AG20443 (cell line): ENCODE results near the gene ELOA.
"Not testable (repeated sequence)": the region's sequence is repeated elsewhere in the genome, so short reads cannot be mapped to it uniquely, and the experiment has no call there.

Experiments used
- DNase-seq: peaks from one replicate; pipeline ENCODE4 v3.0.0; 2012; ENCODE audit warnings: low spot score, mixed read lengths

The ELOA gene

DNA sequence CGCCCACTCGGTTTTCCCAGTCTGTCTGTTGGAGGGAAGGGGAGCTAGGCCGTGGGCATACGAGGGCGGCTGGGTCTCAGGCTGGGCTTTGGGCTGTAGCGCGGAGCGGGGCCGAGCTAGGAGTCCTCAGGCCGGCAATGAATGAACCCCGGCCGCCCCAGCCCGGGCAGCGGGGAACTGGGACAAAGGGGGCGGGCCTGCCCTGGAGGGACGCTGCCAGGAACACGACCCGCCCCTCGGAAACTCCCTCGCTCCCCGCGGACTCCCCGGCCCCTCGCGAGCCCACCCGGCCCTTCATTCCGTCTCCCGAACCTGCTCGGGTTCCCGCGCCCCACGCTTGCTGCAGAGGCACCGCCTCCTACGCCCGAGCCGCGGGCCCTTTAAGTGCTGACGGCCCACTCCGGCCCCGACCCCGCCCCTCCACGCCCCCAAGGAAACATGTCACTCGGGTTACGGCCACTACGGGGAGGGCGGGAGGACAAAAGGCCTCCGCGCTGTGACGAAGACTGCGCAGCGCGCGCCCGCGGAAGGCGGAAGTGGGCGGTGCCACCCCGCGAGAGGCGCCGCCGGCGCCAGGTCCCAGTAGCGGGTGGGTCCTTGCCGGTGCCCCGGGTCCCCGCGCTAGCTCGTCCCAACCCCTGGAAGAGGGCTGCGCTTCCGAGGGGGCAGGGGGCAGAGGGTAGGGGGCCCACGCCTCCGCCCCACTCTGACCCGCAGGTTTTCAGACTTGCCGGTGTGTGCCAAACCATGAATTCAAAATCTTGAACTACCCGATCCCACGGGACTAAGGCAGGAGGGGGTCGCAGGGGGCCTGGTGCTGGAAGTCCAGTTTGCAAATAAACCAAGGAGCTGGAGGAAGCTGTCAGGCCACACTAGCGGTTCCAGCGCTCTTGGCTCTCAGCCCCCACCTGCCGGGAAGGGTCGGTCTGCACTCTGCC is 57.4 kb downstream of the ELOA start, which contains the start of gene GALE:
Gene GALE (minus strand): TSS at position 355 of the 938 bp plus-strand sequence. CDS start 1,747 bp downstream, outside the sequence.
- DNase-seq = peak; percentile 98

DNA sequence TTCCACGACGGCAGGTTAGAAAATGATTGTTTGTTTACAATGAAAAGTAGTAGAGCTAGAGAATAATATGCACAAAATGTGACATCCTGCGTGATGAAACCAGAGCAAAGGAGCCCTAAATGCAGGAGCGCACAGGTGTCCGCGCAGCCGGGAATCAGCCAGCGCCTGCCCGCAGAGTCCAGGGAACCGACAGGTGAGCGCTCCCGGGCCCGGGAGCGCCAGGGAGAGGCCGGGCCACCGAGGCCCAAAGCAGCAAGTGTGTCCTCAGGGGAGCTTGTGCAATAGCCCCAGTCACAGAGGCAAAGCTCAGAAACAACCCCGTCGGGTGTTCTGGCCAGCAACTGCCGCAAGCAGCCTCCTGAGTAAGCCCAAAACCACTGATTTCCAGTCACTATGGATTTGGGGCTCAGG is 58.1 kb downstream of the ELOA start:
- peak; percentile 43 for DNase-seq

DNA sequence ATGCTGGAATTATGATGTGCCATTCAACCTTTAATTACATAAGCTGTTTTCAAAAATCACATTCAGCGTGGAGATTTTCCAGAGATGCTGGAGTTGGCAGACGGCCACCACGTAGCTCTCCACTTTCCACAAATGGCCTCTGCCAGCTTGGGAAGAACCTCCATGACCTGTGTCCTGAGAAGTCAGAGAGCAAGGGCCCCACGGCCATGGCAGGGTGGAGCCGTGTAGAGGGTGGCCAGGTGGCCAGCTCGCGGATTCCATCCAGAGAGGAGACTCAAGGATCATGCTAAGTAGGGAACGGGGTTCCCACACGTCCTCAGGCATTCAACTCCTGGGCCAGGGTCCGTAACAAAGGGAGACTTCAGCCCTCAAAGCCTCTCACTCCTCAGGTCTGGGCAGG is 58.6 kb downstream of the ELOA start:
- no peak for DNase-seq

DNA sequence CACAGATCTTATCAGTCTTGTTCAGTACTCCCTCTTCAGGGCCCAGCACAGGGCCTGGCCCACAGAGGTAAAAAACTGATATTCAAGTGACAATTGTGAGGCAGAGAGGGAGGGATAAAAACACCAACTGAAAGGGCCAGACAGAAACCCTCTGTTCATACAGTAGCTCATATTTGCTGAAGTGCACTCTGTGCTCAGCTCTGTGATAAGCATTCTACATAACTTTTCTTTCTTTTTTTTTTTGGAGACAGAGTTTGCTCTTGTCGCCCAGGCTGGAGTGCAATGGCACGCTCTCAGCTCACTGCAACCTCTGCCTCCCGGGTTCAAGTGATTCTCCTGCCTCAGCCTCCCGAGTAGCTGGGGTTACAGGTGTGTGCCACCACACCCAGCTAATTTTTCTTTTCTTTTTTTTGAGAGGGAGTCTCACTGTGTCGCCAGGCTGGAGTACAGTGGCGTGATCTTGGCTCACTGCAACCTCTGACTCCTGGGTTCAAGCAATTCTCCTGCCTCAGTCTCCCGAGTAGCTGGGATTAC is 59.6 kb downstream of the ELOA start:
- not testable (repeated sequence) for DNase-seq

DNA sequence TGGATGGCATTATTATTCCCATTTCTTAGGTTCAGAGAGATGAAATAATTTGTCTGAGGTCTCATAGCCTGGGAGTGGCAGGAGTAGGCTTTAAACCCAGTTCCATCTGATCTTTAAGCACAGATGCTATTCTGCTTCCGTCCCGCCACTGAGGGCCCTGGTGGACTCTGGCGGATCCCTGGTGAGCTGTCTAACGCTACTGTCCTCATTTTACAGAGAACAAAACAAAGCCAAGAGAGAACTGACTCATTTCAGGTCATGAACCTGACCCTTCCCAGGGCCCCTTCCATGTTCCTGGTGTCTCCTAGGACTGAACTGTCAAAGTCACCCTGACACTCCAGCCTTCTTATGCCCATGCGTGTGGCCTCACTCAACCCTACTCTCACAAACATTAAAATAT is 60.4 kb downstream of the ELOA start:
- DNase-seq = no peak

DNA sequence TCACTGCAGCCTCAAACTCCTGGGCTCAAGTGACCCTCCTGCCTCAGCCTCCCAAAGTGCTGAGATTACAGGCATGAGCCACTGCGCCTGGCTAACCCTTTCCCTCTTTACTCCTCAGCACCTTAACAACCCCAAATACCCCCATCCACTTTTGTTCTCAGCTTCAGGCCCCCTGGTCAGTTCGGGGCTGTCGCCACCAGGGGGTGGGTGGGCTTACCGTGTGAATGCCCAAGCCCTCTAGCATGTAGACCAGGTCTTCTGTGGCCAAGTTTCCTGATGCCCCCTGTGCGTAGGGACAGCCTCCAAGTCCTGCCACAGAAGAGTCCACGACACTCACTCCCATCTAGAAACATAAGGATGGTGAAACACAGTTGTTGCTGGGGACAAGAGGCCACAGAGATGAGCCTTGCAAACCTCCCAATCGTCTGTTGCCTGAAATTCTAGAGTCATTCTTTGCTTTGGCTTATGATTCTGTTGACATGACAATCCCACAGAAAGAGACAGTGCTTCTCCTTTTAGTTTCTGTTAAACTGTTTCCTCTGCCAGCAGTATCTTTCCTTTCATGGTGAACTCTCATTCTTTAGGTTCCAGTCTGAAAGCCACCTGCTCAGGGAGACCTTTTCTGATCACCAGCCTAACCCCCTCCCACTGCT is 61.0 kb downstream of the ELOA start:
- DNase-seq = no peak

DNA sequence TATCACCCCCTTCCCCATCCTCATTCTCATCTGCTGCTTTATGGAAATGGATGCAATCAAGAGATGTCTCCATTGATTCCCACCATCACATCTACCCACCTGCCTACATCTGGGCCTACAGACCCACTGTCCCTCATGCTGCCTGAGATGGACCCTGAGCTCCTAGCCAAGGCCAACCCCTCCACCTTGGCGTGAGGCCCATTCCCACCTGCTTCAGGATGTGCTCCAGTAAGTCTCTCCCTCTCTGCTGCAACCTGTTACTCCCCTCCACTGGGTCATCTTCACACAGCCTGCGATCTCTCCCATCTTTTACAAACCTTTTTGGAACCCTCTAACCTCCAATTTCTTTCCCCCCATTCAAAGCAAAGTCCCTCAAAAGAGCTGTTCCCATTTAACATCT is 61.8 kb downstream of the ELOA start:
- no peak for DNase-seq

DNA sequence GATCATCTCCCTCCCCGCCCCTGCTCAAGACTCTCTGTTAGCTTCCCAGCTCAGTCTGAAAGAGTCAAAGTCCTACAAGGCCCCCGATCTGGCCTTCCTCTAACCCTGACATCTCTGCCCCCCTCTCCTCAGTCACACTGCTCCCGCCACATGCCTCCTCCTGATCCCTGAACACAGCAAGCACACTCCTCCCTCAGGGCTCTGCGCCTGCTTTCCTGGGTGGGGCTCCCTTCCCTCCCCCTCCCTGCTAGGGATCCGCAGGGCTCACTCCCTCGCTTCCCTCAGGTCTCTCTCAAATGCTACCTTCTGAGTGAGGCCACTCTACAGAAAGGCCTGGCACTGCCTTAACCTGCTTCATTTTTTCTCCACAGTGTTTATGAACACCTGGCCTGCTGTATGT is 63.0 kb downstream of the ELOA start:
- no peak for DNase-seq

DNA sequence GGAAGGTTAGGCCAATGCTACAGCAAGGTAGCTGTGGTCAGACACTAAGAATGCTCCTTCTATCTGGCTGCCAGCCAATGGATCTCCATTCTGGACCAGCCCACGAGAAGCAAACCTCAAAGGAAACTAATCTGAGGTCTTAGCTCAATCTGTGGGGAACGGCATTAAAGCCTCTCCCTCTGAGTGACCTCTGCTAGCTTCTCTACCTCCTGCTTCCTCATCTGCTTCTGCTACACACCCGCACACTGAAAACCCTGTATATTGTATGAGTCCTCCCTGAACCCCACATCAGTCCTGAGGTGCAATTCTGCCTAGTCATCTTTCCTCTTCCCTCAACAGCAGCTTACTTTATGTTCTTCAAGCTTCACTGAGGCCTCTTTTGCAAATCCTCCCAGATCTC is 64.2 kb downstream of the ELOA start:
- no peak for DNase-seq

DNA sequence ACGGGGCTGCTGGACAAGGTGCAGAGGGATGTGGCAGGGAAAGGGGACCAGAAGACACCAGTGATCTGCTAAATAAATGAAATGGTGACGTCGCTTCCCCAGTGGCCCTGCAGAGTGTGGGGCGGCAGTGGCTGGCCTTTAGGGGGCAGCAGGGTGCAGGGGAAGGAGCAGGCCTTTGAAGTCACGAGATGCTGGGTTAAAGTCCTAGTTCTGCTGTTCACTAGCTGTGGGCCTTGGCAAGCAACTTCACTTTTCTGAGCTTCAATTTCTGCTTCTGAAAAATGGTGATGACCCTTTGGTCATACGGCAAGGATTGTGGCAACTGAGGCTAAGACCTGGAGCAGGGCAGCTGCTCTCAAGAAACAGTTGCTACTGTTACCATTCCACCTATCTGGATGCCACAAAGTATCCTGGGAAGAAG is 66.5 kb downstream of the ELOA start:
- DNase-seq = peak; percentile 80

DNA sequence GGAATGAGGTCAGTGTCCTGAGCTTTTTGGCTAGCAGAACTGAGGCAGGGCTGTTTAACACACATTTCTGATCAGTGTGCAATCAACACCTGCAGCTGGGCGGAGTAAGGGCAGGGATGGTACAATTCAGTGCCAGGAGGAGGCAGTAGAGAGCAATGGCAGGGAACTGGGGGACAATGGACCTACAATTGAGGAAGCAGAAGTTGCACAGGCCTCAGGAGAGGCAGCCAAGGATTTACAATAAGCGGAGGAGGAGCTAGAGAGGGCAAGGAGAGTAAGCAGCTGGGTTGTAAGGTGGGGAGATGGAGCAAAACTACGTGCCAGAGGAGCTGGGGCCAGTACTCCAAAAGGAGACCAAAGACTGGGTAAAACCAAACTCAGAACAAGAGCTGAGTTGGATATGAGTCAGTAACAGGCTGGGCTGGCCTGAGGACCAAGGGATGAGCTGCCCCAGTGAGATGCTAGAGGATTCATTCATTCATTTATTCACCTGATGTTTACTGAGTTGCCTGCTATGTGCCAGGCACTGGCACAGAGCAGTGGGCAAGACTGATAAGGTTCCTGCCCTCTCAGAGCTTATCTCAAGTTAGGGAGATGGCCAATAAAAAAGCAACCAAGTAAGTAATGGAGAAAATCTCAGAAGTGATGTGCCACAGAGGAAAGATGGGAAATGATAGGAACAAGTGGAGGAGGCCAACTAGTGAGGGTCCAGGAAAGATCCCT is 67.7 kb downstream of the ELOA start:
- DNase-seq = peak; percentile 56
